Right atrium auricular region (tissue), 2 donors: ENCODE measurements around the gene ATP6V1B1. TPM values are rescaled to one million over a fixed set of nuclear protein-coding genes. Genes with fewer than 3 reads are reported as not detected.
A peak's percentile ranks its signal among the peaks of the same experiment; 100 is the strongest.

Experiments
- DNase-seq: peaks from one replicate; pipeline ENCODE4 v3.0.0-alpha.2; 2019; ENCODE audit warnings: low spot score
- H3K27ac ChIP-seq, 2 donors: fragments of 200-600 bp; sonication (generic); 1 replicate in 1 of 2; 2 replicates in 1 of 2; pipeline ENCODE4 v1.5.1; 2016 to 2019
- H3K27me3 ChIP-seq, 2 donors: fragments of 200-600 bp; sonication (generic); one replicate each; pipeline versions ENCODE4 v1.5.1 to v1.6.0; 2017 to 2019
- H3K36me3 ChIP-seq: fragments of 200-600 bp; sonication (generic); one replicate; pipeline ENCODE4 v1.5.1; 2016
- H3K4me1 ChIP-seq, 2 donors: fragments of 200-600 bp; sonication (generic); one replicate each; pipeline versions ENCODE4 v1.5.1 to v1.6.0; 2017 to 2019
- H3K4me3 ChIP-seq, 2 donors: fragments of 200-600 bp; sonication (generic); 1 replicate in 1 of 2; 2 replicates in 1 of 2; pipeline ENCODE4 v1.5.1; 2017 to 2019; ENCODE audit warnings: mild to moderate bottlenecking in 1 of 2, moderate library complexity in 1 of 2
- H3K9me3 ChIP-seq, 2 donors: fragments of 200-600 bp; sonication (generic); one replicate each; pipeline ENCODE4 v1.5.1; 2019
- total RNA-seq, 2 donors: library from RNA; depleted of rRNA; stranded (reverse); fragments of >200 nt; gene quantifications; one replicate each; pipeline ENCODE4 v1.1.0, GENCODE V29; 2016
- TF ChIP-seq, protein P1 (sequence below), 2 donors: fragments of 200-600 bp; sonication (generic); IDR thresholded peaks; one replicate each; pipeline ENCODE4 v1.5.1; 2019; ENCODE audit warnings: antibody characterized with exemption in 2 of 2

ATP6V1B1 gene
- total RNA-seq, 2 donors from 2014 or later: not detected

GRCh38 chr2:70941701-70942100, 6.0 kb downstream of the ATP6V1B1 start:
- TF ChIP-seq, protein P1, sequence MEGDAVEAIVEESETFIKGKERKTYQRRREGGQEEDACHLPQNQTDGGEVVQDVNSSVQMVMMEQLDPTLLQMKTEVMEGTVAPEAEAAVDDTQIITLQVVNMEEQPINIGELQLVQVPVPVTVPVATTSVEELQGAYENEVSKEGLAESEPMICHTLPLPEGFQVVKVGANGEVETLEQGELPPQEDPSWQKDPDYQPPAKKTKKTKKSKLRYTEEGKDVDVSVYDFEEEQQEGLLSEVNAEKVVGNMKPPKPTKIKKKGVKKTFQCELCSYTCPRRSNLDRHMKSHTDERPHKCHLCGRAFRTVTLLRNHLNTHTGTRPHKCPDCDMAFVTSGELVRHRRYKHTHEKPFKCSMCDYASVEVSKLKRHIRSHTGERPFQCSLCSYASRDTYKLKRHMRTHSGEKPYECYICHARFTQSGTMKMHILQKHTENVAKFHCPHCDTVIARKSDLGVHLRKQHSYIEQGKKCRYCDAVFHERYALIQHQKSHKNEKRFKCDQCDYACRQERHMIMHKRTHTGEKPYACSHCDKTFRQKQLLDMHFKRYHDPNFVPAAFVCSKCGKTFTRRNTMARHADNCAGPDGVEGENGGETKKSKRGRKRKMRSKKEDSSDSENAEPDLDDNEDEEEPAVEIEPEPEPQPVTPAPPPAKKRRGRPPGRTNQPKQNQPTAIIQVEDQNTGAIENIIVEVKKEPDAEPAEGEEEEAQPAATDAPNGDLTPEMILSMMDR (IDR thresholded peaks at IDR 0.05): no peak

DNA sequence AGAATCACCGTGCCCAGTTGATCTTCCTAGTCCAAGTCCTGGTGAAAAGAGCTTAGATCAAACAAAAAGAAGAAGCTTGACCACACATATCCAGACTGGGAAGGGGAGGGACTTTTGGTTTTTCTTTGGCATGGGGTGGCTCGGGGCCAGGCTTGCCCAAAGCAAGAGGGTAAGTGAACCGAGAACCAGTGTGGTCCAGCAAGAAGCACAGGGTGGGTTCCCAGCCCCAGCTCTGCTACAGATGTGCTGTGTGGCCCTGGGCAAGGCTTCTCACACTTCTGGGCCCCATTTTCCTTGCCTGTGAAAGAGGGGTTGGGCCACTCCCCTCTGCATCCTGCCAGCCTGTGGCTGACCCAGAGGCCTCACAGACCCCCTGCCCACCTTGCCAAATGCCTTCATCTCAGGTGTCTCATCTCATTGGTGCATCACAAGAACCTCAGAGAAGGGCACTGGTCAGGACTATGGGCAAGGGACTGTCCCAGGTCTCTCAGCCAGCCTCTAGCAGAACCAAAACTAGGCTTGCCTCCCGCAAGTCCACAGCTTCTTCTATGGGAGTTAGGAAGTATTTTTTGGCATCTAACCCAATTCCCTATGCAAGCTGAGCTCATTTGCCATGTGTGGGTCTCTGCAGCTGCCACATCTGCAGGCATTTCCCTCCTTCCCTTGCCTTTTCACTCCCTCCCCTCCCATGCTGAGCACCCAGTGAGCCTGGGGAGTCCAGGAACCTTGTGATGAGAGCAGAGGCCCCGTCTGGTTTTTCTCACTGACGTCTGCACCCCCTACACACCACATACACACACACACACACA, 6.9 kb downstream of the ATP6V1B1 start:
- H3K27me3 ChIP-seq: no peaks in the 10 kb centered on the region
- no peak for DNase-seq
- H3K9me3 ChIP-seq: no peaks in the 10 kb centered on the region
- H3K27ac ChIP-seq: no peak overlapping the region
- H3K4me1 ChIP-seq: no peaks in the 10 kb centered on the region
- no peaks in the 10 kb centered on the region for H3K36me3 ChIP-seq
- H3K4me3 ChIP-seq: no peak overlapping the region
- TF ChIP-seq, protein P1 (IDR thresholded peaks at IDR 0.05): no peak

More at GRCh38 chr2:70941701-70942100, 6.0 kb downstream of the ATP6V1B1 start:
- Histone ChIP-seq H3K4me3 (no peak overlapping the region), H3K4me1 (no peaks in the 10 kb centered on the region), H3K27ac (no peak overlapping the region), H3K27me3 (no peaks in the 10 kb centered on the region), H3K36me3 (no peaks in the 10 kb centered on the region), H3K9me3 (no peaks in the 10 kb centered on the region)
- DNase-seq: no peak

GRCh38 chr2:70943205-70943871, 7.6 kb downstream of the ATP6V1B1 start:
- Histone ChIP-seq H3K4me1 (peaks cover 0 to 7% of the 10 kb centered on the region in 2 donors), H3K27ac (no peak overlapping the region), H3K27me3 (no peaks in the 10 kb centered on the region), H3K36me3 (no peaks in the 10 kb centered on the region), H3K4me3 (no peak overlapping the region), H3K9me3 (no peaks in the 10 kb centered on the region)
- no peak for DNase-seq
- TF ChIP-seq, protein P1 (IDR thresholded peaks at IDR 0.05): no peak

- no peak for DNase-seq
- Histone ChIP-seq H3K4me3 (no peak overlapping the region), H3K4me1 (peaks cover 0 to 13% of the 10 kb centered on the region in 2 donors), H3K27me3 (no peaks in the 10 kb centered on the region), H3K27ac (no peak overlapping the region), H3K9me3 (no peaks in the 10 kb centered on the region), H3K36me3 (no peaks in the 10 kb centered on the region)
- TF ChIP-seq, protein P1 (IDR thresholded peaks at IDR 0.05): no peak
These were observed 8.5 kb downstream of the ATP6V1B1 start for GRCh38 chr2:70944111-70944690.

DNA sequence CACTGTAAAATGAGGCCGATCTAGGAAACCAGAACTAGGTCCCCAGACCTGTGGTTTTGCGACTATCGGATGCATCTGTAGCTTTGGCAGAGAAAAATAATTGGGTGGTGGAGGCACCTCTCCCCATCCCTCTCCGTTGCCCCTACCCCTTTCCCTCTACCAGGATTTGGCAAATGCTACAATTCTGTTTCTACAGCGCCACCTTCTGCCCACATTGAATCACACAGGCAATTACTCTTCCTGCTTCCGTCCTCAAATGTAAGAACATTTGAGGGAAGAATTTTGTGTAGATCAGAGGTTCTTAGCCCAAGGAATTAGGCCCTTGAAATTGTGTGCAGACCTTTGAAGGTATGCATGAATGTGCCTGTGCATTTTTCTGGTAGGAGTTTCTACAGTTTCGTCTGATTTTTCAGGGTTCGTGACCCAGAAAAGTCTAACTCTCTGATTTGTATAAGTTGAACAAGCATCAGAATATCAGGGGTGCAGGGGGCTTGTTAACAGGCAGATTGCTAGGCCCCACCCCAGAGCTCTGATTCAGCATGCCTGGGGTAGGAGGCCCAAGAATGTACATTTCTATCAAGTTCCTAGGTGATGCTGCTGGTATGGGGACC, 11.2 kb downstream of the ATP6V1B1 start:
- TF ChIP-seq, protein P1 (IDR thresholded peaks at IDR 0.05): peak; percentile 68 to 84
- peak; percentile 71 for DNase-seq
- no peak overlapping the region for H3K4me3 ChIP-seq
- peaks cover 0 to 13% of the 10 kb centered on the region in 2 donors for H3K4me1 ChIP-seq
- H3K36me3 ChIP-seq: no peaks in the 10 kb centered on the region
- no peak overlapping the region for H3K27ac ChIP-seq
- no peaks in the 10 kb centered on the region for H3K9me3 ChIP-seq
- H3K27me3 ChIP-seq: no peaks in the 10 kb centered on the region
